Osteocyte (in vitro differentiated cells): ENCODE data around the gene WSB2. TPM values are rescaled to one million over a fixed set of nuclear protein-coding genes. Genes with fewer than 3 reads are reported as not detected.

Experiments used
- DNase-seq: peaks from one replicate; pipeline ENCODE4 v3.0.0; 2021; ENCODE audit warnings: mixed read lengths; ENCODE audit not compliant: unreplicated experiment; ENCODE audit errors: extremely low spot score
- H3K27ac Mint-ChIP-seq: one replicate; pipeline ENCODE4 v1.8.0; 2021; ENCODE audit warnings: mild to moderate bottlenecking, mixed read lengths; ENCODE audit not compliant: unreplicated experiment
- H3K27me3 Mint-ChIP-seq: one replicate; pipeline ENCODE4 v1.8.0; 2021; ENCODE audit warnings: mixed read lengths; ENCODE audit not compliant: unreplicated experiment
- H3K36me3 Mint-ChIP-seq: one replicate; pipeline ENCODE4 v1.8.0; 2021; ENCODE audit warnings: mixed read lengths; ENCODE audit not compliant: unreplicated experiment
- H3K4me1 Mint-ChIP-seq: one replicate; pipeline ENCODE4 v1.8.0; 2021; ENCODE audit warnings: mixed read lengths; ENCODE audit not compliant: unreplicated experiment
- H3K4me3 Mint-ChIP-seq: one replicate; pipeline ENCODE4 v1.8.0; 2021; ENCODE audit warnings: mild to moderate bottlenecking, moderate library complexity, mixed read lengths; ENCODE audit not compliant: unreplicated experiment
- H3K9me3 Mint-ChIP-seq: one replicate; pipeline ENCODE4 v1.8.0; 2021; ENCODE audit warnings: mixed read lengths; ENCODE audit not compliant: unreplicated experiment
- total RNA-seq: library from RNA; stranded (reverse); gene quantifications from 2 replicates; pipeline ENCODE4 v1.2.1, GENCODE V29; 2021
- TF ChIP-seq, protein P1 (sequence below): fragments of 200-600 bp; sonication (generic); IDR thresholded peaks from 2 replicates; pipeline ENCODE4 v1.5.0; 2021; ENCODE audit warnings: antibody characterized with exemption, mild to moderate bottlenecking, moderate library complexity

Gene WSB2
- total RNA-seq, 1 donor from 2014 or later, result 94.7 TPM

- Mint-ChIP-seq H3K27me3 (peaks cover 3% of the 10 kb centered on the region), H3K9me3 (peaks cover 5% of the 10 kb centered on the region), H3K4me1 (no peaks in the 10 kb centered on the region), H3K4me3 (no peak overlapping the region), H3K36me3 (no peaks in the 10 kb centered on the region), H3K27ac (no peak overlapping the region)
- TF ChIP-seq, protein P1, sequence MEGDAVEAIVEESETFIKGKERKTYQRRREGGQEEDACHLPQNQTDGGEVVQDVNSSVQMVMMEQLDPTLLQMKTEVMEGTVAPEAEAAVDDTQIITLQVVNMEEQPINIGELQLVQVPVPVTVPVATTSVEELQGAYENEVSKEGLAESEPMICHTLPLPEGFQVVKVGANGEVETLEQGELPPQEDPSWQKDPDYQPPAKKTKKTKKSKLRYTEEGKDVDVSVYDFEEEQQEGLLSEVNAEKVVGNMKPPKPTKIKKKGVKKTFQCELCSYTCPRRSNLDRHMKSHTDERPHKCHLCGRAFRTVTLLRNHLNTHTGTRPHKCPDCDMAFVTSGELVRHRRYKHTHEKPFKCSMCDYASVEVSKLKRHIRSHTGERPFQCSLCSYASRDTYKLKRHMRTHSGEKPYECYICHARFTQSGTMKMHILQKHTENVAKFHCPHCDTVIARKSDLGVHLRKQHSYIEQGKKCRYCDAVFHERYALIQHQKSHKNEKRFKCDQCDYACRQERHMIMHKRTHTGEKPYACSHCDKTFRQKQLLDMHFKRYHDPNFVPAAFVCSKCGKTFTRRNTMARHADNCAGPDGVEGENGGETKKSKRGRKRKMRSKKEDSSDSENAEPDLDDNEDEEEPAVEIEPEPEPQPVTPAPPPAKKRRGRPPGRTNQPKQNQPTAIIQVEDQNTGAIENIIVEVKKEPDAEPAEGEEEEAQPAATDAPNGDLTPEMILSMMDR, result no peak
- no peak for DNase-seq
Measured at GRCh38 chr12:117994551-117995438, 66.2 kb downstream of the WSB2 start.

DNA sequence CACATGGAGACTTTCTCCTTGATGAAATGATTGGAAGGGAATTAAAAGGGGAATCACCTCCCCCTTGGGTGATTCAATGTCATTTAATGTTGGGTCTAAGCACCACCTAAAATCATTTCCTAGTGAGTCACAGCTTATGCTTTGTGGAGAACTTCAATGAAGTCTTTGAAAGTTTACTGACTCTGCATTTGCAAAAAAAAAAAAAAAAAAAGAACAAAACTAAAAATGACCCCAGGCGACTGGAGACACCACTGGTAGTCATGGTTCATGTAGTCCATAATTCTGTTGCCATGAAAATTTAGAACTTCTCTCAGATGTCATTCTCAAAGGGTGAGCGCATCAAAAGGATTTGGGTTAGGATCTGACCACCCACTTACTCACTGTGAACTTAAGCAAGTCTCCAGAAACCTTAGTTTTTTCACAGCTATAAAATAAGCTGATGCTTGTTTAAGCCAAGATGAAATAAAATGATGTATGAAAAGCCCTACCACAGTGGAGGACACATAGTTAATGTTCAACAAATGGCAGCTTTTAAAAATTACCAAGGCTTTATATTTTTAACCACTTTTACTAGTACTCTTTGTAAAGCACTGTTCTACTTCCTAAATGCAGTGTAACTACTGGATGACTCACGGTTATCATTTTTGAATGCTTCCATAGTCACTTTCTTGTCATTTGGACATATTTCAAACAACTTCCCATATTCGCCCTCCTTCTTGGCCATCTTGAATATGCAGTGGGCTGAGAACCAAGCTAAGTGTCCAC, 74.1 kb downstream of the WSB2 start:
- Mint-ChIP-seq H3K9me3 (no peaks in the 10 kb centered on the region), H3K27me3 (no peaks in the 10 kb centered on the region), H3K36me3 (no peaks in the 10 kb centered on the region), H3K27ac (no peak overlapping the region), H3K4me1 (no peaks in the 10 kb centered on the region), H3K4me3 (no peak overlapping the region)
- no peak for DNase-seq
- TF ChIP-seq, protein P1, result no peak

DNA sequence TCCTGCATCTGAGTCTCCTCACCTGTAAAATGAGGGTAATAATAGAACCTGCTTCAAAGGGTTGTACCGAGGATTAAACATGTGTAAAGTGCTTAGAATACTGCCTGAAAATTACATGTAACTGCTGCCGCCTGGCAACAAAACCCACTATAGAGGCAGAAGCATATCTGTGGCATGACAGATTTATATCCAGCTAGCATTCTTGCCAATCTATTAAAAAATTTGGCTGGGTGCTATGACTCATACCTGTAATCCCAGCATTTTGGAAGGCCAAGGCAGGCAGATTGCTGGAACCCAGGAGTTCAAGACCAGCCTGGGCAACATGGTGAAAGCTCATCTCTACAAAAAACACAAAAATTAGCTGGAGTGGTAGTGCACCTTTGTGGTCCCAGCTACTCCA, 75.8 kb downstream of the WSB2 start:
- Mint-ChIP-seq H3K4me3 (no peak overlapping the region), H3K4me1 (no peaks in the 10 kb centered on the region), H3K9me3 (no peaks in the 10 kb centered on the region), H3K27me3 (peaks cover 2% of the 10 kb centered on the region), H3K27ac (no peak overlapping the region), H3K36me3 (no peaks in the 10 kb centered on the region)
- no peak for DNase-seq
- TF ChIP-seq, protein P1, result no peak

Other genes starting within 250 kb of the WSB2 start
- gene KSR2, start 92.2 kb downstream of the WSB2 start, total RNA-seq, result not detected in 2 replicates
- gene RFC5, start 44.5 kb downstream of the WSB2 start, total RNA-seq, result 12.7 and 13.2 TPM in 2 replicates
- 20.7 and 21.7 TPM in 2 replicates for gene VSIG10, start 42.8 kb upstream of the WSB2 start, total RNA-seq
- 216 and 221 TPM in 2 replicates for gene PEBP1, start 74.9 kb upstream of the WSB2 start, total RNA-seq